T47D (cell line): ENCODE measurements around the gene SMIM24.
"Not testable (repeated sequence)": the region's sequence is repeated elsewhere in the genome, so short reads cannot be mapped to it uniquely, and the experiment has no call there.

Source experiments
- DNase-seq, 2 experiments: peaks; one replicate each; pipeline versions ENCODE4 v3.0.0 to v3.0.0-alpha.2; 2011 to 2012; ENCODE audit warnings: low read depth in 1 of 2, low spot score in 1 of 2
- JUND ChIP-seq: IDR thresholded peaks from 2 replicates; pipeline ENCODE4 v1.6.1; 2012; ENCODE audit warnings: low read depth
- in situ Hi-C: cut with HindIII; loops from 2 replicates; pipeline ENCODE4 v1.10.0; 2016; ENCODE audit warnings: low sequenced_read_pairs, low pct_unique_long_range_greater_than_20kb

SMIM24 gene

DNA sequence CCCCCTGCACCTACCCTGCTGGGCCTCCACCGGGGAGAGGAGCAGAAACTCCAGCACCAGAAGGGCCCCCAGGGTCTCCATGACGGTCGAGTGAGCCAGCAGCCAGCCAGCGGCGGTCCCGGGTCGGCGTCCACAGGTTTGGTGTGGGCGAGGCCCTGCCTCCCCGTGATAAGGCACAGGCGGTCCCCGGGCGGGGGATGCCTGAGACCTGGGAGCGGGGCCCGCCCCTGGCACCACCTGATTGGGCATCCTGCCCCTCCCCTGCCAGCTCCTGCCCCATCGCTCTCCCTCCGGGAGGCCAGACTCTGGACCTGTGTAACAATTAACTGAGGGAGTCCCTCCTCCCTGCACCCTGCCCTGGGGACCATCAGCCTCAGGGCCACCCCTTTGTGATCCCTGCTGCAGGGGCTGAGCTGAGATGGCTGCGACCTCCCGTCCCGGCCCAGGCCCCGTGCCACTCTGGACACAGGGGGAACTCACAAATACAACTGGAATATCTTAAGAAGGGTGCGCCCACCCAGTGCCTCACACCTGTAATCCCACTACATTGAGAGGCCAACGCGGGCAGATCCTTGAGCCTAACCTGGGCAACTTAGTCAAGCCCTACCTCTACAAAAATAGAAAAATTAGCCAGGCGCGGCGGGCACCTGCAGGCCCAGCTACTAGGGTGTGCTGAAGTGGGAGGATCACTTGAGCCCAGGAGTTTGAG, at the start of gene SMIM24:
Gene SMIM24, minus strand, starts transcription at position 143 of the 709 bp plus-strand sequence. Its CDS starts 62 bp downstream, at position 81.
- in situ Hi-C loops = no loop called here
- TF ChIP-seq JUND = no peak
- DNase-seq = no peak

DNA sequence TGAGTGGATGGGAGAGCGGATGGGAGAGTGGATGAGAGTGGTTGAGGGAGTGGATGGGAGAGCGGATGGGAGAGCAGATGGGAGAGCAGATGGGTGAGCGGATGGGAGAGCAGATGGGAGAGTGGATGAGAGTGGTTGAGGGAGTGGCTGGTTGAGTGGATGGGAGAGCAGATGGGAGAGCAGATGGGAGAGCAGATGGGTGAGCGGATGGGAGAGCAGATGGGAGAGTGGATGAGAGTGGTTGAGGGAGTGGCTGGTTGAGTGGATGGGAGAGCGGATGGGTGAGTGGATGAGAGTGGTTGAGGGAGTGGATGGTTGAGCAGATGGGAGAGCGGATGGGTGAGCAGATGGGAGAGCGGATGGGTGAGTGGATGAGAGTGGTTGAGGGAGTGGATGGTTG, 49.0 kb upstream of the SMIM24 start:
- in situ Hi-C loops, DNase-seq: not testable (repeated sequence)

DNA sequence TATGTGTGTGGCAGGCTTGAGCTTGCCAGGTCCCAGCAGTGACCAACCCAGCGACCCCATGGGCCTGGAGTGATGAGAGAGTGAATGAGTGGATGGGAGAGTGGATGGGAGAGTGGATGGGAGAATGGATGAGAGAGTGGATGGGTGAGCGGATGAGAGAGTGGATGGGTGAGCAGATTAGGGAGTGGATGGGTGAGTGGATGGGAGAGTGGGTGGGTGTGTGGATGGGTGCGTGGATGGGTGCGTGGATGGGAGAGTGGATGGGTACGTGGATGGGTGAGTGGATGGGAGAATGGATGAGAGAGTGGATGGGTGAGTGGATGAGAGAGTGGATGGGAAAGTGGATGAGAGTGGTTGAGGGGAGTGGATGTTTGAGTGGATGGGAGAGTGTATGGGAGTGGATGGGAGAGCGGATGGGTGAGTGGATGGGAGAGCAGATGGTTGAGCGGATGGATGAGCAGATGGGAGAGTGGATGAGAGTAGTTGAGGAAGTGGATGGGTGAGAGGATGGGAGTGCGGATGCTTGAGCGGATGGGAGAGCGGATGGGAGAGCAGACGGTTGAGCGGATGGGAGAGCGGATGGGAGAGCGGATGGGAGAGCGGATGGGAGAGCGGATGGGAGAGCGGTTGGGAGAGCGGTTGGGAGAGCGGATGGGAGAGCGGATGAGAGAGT, 48.4 kb upstream of the SMIM24 start:
- in situ Hi-C loops = no loop called here
- no peak for TF ChIP-seq JUND
- no peak for DNase-seq

- TF ChIP-seq JUND = no peak
- DNase-seq = no peak
- in situ Hi-C loops = no loop called here
Measured at GRCh38 chr19:3528080-3528479, 47.8 kb upstream of the SMIM24 start.

DNA sequence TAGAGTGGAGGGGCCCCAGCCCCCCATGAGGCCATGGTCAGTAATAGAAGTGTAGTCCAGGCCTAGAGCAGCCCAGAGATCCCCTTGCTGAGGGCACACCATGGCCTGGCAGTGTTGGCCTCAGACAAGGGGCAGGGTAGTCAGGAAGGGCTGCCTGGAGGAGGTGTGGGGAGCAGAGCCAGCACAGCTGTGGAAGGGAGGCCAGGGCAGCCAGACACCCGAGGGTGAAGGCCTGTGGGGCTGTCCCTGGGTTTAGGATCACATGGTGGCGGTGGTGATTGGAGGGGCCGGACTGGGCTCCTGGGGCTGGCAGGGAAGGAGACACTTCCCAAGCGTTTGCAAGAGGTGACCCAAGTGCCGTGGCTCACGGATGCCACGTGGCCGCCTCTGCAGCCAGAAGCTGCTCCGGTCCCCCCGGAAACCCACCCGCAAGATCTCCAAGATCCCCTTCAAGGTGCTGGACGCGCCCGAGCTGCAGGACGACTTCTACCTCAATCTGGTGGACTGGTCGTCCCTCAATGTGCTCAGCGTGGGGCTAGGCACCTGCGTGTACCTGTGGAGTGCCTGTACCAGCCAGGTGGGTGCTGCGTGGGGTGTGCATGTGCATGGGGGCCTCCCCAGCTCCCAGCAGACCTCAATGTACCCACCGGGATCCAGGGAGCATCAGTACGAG, 47.0 kb upstream of the SMIM24 start:
- TF ChIP-seq JUND = no peak
- DNase-seq = no peak
- in situ Hi-C loops = no loop called here

GRCh38 chr19:3526507-3527237, 46.3 kb upstream of the SMIM24 start:
- DNase-seq = no peak
- in situ Hi-C loops = no loop called here
- no peak for TF ChIP-seq JUND

DNA sequence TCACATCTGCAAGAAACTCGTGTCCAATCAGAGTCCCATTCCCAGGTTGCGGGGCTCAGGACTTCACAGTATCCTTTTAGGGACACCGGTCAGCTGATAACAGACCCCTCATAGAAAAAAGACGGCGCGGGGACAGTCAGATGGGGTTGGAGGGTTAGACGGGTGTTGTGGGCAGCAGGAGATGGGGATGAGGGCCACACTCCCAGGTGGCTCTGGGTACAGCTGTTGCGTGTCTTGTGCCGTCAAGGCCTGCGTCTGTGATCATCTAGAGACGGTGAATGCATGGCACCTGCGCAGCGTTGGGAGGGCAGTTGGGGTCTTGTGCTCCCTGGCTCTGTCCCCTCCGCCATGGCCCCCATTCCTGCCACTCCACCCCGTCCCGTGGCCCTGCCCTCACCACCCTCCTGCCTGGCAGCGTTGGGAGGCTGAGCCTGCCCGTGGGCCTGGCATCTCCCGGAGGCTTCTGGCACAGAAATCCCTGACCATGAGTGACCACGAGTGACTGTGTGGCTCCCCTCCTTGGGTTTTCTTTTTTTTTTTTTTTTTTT, 44.7 kb upstream of the SMIM24 start:
- in situ Hi-C loops = no loop called here
- no peak for TF ChIP-seq JUND
- DNase-seq = no peak

GRCh38 chr19:3524078-3524842, 43.9 kb upstream of the SMIM24 start:
- TF ChIP-seq JUND = no peak
- in situ Hi-C loops = no loop called here
- no peak for DNase-seq

- TF ChIP-seq JUND = no peak
- DNase-seq = no peak
- in situ Hi-C loops = no loop called here
Measured at GRCh38 chr19:3523361-3524077, 43.2 kb upstream of the SMIM24 start.

DNA sequence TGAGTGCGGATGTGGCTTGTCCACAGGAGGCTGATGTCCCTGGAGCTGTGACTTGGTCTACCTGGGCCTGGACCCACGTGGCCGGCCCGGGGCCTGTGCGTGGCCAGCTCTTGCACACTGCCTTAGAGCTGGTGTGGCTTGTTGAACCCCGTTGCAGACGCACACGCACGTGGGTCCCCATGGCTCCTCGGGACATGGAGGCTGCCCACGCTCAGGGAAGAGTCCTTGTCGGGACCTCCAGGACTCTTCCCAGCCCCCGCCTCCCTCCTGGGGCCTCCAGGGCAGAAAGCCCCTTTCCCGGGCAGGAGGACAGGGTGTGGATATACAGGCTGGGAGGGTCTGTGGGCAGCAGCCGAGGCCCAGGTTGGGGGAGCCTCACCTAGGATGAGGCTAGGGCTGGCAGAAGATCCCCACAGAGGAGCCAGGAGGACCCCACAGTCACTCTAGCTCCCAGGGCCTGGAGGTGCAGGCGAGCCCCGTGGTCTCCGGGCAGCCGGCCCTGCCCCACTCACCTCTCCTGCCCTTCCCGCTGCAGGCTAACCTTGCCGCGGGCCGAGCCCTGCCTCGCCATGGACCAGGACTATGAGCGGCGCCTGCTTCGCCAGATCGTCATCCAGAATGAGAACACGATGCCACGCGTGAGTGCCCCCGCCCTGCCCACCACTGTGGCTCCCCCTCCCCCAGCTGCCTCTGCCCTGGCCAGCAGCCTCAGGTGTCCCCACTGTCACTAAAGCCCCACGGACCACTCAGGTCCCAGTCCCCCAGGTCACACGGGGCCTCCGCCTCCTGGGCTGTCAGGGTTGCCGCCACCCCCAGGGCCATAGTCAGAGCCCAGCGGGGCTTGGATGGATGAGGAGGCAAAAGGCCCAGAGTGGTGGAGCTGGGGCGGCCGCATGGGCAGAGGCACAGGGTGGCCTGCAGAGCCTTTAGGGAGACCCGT, 42.4 kb upstream of the SMIM24 start:
- no peak for TF ChIP-seq JUND
- no peak for DNase-seq
- in situ Hi-C loops = no loop called here
